Measurements from ENCODE around the gene UBE2D3.

UBE2D3 gene

GRCh38 chr4:102832667-102833066, 5.3 kb upstream of the UBE2D3 start:
- Histone ChIP-seq H3K36me3 (replicated peaks; ENCODE audit: insufficient read depth, low read length) (no peaks in the 10 kb centered on the region), H3K4me1 (ENCODE audit: low read length) (peaks cover 4% of the 10 kb centered on the region; the same call in 1 of the 2 replicates), H3K27ac (ENCODE audit: low read length) (no peak overlapping the region), H3F3A (ENCODE audit: insufficient read depth, low read length) (peaks cover 15% of the 10 kb centered on the region), H3K27me3 (replicated peaks; ENCODE audit: insufficient read depth, low read length) (no peaks in the 10 kb centered on the region), H3K79me2 (ENCODE audit: low read length) (peaks cover 4% of the 10 kb centered on the region; the same call in 1 of the 2 replicates), H3K9ac (ENCODE audit: low read length) (no peak overlapping the region), H4K20me1 (ENCODE audit: insufficient read depth, low read length) (no peaks in the 10 kb centered on the region), H3K9me3 (replicated peaks; ENCODE audit: insufficient read depth, low read length) (no peaks in the 10 kb centered on the region), H2AFZ (ENCODE audit: low read length) (no peak overlapping the region), H3K9me2 (replicated peaks; ENCODE audit: insufficient read depth, low read length) (no peaks in the 10 kb centered on the region), H3K4me3 (ENCODE audit: low read length) (no peak overlapping the region), H3K4me2 (ENCODE audit: low read depth, low read length) (no peak overlapping the region)
- TF ChIP-seq EZH2phosphoT487 (IDR thresholded peaks at IDR 0.05; ENCODE audit: low read length) (no peak), EZH2 (optimal IDR thresholded peaks at IDR 0.05; ENCODE audit: low read depth, low read length) (no peak), CTCF (IDR thresholded peaks at IDR 0.05; ENCODE audit: low read length) (no peak)
- no peak for DNase-seq

- TF ChIP-seq EZH2 (optimal IDR thresholded peaks at IDR 0.05; ENCODE audit: low read depth, low read length), result no peak
- no peak for TF ChIP-seq CTCF (IDR thresholded peaks at IDR 0.05; ENCODE audit: low read length)
- TF ChIP-seq EZH2phosphoT487 (IDR thresholded peaks at IDR 0.05; ENCODE audit: low read length), result no peak
- no peak for DNase-seq
- Histone ChIP-seq H3K9ac (ENCODE audit: low read length) (no peak overlapping the region), H3K9me3 (replicated peaks; ENCODE audit: insufficient read depth, low read length) (no peaks in the 10 kb centered on the region), H3K4me3 (ENCODE audit: low read length) (no peak overlapping the region), H3K27ac (ENCODE audit: low read length) (no peak overlapping the region), H3K9me2 (replicated peaks; ENCODE audit: insufficient read depth, low read length) (no peaks in the 10 kb centered on the region), H3K4me2 (ENCODE audit: low read depth, low read length) (no peak overlapping the region), H3K4me1 (ENCODE audit: low read length) (peaks cover 4% of the 10 kb centered on the region; the same call in 1 of the 2 replicates), H2AFZ (ENCODE audit: low read length) (no peak overlapping the region), H3K27me3 (replicated peaks; ENCODE audit: insufficient read depth, low read length) (no peaks in the 10 kb centered on the region), H4K20me1 (ENCODE audit: insufficient read depth, low read length) (no peaks in the 10 kb centered on the region), H3K36me3 (replicated peaks; ENCODE audit: insufficient read depth, low read length) (no peaks in the 10 kb centered on the region), H3K79me2 (ENCODE audit: low read length) (peaks cover 6% of the 10 kb centered on the region), H3F3A (ENCODE audit: insufficient read depth, low read length) (peaks cover 20% of the 10 kb centered on the region)
Observed at GRCh38 chr4:102832105-102832504, 4.8 kb upstream of the UBE2D3 start.

GRCh38 chr4:102829803-102830202, 2.5 kb upstream of the UBE2D3 start:
- Histone ChIP-seq H3K4me1 (ENCODE audit: low read length) (peaks cover 4% of the 10 kb centered on the region; the same call in 1 of the 2 replicates), H3F3A (ENCODE audit: insufficient read depth, low read length) (peaks cover 33% of the 10 kb centered on the region), H3K9ac (ENCODE audit: low read length) (no peak overlapping the region), H4K20me1 (ENCODE audit: insufficient read depth, low read length) (peaks cover 8% of the 10 kb centered on the region), H3K27ac (ENCODE audit: low read length) (peak overlapping the region; percentile 100; the same call in 1 of the 2 replicates), H3K4me2 (ENCODE audit: low read depth, low read length) (peak overlapping the region; percentile 1; the same call in 1 of the 2 replicates), H3K36me3 (replicated peaks; ENCODE audit: insufficient read depth, low read length) (no peaks in the 10 kb centered on the region), H3K79me2 (ENCODE audit: low read length) (peaks cover 30% of the 10 kb centered on the region), H3K9me3 (replicated peaks; ENCODE audit: insufficient read depth, low read length) (no peaks in the 10 kb centered on the region), H2AFZ (ENCODE audit: low read length) (no peak overlapping the region), H3K4me3 (ENCODE audit: low read length) (no peak overlapping the region), H3K27me3 (replicated peaks; ENCODE audit: insufficient read depth, low read length) (no peaks in the 10 kb centered on the region), H3K9me2 (replicated peaks; ENCODE audit: insufficient read depth, low read length) (no peaks in the 10 kb centered on the region)
- DNase-seq, result no peak
- TF ChIP-seq EZH2phosphoT487 (IDR thresholded peaks at IDR 0.05; ENCODE audit: low read length), result no peak
- TF ChIP-seq CTCF (IDR thresholded peaks at IDR 0.05; ENCODE audit: low read length), result no peak
- no peak for TF ChIP-seq EZH2 (optimal IDR thresholded peaks at IDR 0.05; ENCODE audit: low read depth, low read length)
